Left ventricle myocardium inferior (tissue), 1 donor: ENCODE results near the gene FBH1. TPM values are rescaled to one million over a fixed set of nuclear protein-coding genes. Genes with fewer than 3 reads are reported as not detected.

Source experiments
- DNase-seq: peaks from one replicate; pipeline ENCODE4 v3.0.0-alpha.2; 2020
- H3K27ac ChIP-seq: fragments of 200-600 bp; replicated peaks from 2 replicates; pipeline ENCODE4 v1.8.0; 2021
- H3K27me3 ChIP-seq: fragments of 200-600 bp; 2 replicates; pipeline ENCODE4 v1.8.0; 2021; ENCODE audit warnings: low read depth
- H3K36me3 ChIP-seq: fragments of 200-600 bp; 2 replicates; pipeline ENCODE4 v1.8.0; 2021
- H3K4me1 ChIP-seq: fragments of 200-600 bp; 2 replicates; pipeline ENCODE4 v1.8.0; 2021
- H3K4me3 ChIP-seq: fragments of 200-600 bp; 2 replicates; pipeline ENCODE4 v1.8.0; 2021; ENCODE audit warnings: mild to moderate bottlenecking, moderate library complexity
- H3K9me3 ChIP-seq: fragments of 200-600 bp; replicated peaks from 2 replicates; pipeline ENCODE4 v1.8.0; 2021
- intact Hi-C: fragments of 100-400 bp; cut with micrococcal nuclease; formaldehyde crosslinking; loops from one replicate; pipeline ENCODE4 v1.11.0; 2022
- total RNA-seq: library from RNA; stranded (reverse); fragmentation: NEBNext Ultra II Directional; extraction: Animal tissue kit (Norgen Biotek cat#: 25700); gene quantifications from one replicate; pipeline ENCODE4 v1.2.1, GENCODE V29; 2021
- TF ChIP-seq, protein P1 (sequence below): fragments of 200-600 bp; IDR thresholded peaks from 2 replicates; pipeline ENCODE4 v1.8.0; 2021; ENCODE audit warnings: antibody characterized with exemption, mild to moderate bottlenecking, borderline replicate concordance
- donor health status: DM: no; HTN: yes; CAD: no; lungs with severe emphysema.

The FBH1 gene
- total RNA-seq, 1 donor from 2014 or later = 75.5 TPM

DNA sequence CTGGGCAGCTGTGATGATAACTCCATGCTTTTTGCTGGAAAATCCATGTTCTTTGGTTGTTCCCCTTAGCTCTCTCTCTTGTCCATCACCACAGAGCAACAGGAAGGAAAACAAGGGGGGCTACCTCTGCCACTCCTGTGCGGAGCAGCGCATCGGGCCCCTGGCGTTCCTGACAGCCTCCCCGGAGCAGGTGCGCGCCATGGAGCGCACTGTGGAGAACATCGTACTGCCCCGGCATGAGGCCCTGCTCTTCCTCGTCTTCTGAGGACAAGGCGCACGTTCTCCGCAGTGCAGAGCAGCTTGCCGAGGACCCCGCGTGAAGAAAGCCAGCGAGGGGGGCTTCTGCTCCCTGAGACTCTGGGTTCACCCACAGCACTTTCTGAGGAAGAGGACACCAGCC lies 47.0 kb downstream of the FBH1 start:
- H3K4me1 ChIP-seq = peaks cover 17% of the 10 kb centered on the region
- intact Hi-C loops = no loop called here
- H3K36me3 ChIP-seq = peaks cover 61% of the 10 kb centered on the region
- TF ChIP-seq, protein P1, sequence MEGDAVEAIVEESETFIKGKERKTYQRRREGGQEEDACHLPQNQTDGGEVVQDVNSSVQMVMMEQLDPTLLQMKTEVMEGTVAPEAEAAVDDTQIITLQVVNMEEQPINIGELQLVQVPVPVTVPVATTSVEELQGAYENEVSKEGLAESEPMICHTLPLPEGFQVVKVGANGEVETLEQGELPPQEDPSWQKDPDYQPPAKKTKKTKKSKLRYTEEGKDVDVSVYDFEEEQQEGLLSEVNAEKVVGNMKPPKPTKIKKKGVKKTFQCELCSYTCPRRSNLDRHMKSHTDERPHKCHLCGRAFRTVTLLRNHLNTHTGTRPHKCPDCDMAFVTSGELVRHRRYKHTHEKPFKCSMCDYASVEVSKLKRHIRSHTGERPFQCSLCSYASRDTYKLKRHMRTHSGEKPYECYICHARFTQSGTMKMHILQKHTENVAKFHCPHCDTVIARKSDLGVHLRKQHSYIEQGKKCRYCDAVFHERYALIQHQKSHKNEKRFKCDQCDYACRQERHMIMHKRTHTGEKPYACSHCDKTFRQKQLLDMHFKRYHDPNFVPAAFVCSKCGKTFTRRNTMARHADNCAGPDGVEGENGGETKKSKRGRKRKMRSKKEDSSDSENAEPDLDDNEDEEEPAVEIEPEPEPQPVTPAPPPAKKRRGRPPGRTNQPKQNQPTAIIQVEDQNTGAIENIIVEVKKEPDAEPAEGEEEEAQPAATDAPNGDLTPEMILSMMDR = no peak
- no peak for DNase-seq
- H3K27me3 ChIP-seq = no peaks in the 10 kb centered on the region
- no peak overlapping the region for H3K27ac ChIP-seq
- no peaks in the 10 kb centered on the region for H3K9me3 ChIP-seq
- no peak overlapping the region for H3K4me3 ChIP-seq

DNA sequence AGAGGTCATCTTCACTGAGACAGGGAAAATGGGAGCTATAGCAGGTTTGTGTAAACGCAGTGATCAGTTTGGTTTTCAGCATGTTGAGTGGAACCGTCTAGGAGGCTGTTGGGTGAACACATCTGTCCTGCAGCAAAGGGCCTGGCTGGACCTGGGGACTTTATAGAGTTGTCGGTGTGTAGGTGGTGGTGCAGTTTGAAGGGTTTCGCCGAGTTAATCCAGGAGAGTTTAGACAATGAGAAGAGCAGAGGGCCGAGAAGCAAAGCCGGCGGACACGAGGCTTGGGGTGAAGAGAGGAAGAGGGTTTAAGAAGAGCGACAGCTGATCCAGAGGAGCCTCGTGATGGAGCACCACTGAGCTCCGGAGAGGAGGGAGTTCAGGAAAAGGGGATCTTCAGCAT lies 48.2 kb downstream of the FBH1 start:
- Histone ChIP-seq H3K27me3 (no peaks in the 10 kb centered on the region), H3K36me3 (peaks cover 49% of the 10 kb centered on the region), H3K9me3 (no peaks in the 10 kb centered on the region)

DNA sequence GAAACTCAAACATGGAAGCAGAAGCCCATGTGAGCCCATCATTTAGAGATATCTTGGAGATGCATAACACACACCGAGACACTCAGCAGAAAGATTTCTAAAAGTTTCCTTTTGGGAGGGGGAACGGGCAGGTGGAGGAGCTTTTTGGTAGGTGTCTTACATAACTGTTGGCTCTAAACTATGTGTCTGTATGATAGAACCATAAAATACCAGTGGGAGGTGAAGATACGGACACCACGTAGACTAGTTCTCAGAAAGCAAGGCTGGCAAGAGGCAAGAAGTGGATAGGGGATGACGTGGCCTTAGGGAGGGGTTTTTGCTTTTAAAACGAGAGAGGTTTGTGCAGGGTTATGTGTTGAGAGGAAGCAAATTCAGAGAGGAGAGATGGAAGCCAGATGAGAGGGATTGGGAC lies 50.8 kb downstream of the FBH1 start:
- H3K4me1 ChIP-seq = peaks cover 42% of the 10 kb centered on the region
- intact Hi-C loops = no loop called here
- TF ChIP-seq, protein P1 = no peak

More for the DNA sequence above, 48.2 kb downstream of the FBH1 start:
- TF ChIP-seq, protein P1 = no peak
- DNase-seq = no peak
- peaks cover 29% of the 10 kb centered on the region for H3K4me1 ChIP-seq
- no peak overlapping the region for H3K4me3 ChIP-seq
- intact Hi-C loops = no loop called here
- H3K27ac ChIP-seq = no peak overlapping the region

DNA sequence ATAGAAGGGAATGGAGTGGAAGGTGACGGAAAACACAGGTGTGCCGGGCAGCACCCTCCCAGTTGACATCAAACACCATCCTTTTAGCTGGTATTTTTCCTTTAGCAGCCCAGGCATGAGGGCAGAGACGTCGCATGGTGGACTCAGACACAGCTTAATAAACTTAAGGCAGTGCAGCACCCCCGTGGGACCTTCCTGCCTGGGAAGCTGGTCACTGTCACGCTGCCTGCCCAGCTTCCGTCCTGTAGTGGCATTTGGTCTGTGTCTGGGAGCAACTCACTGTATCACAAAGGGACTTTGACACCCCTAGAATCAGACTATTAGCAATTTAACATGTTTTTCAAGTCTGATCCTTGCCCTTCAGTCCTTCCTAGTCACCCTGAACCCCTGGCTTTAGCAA lies 51.5 kb downstream of the FBH1 start:
- peaks cover 49% of the 10 kb centered on the region for H3K4me1 ChIP-seq
- intact Hi-C loops = no loop called here
- TF ChIP-seq, protein P1 = no peak
- DNase-seq = no peak
- peaks cover 26% of the 10 kb centered on the region for H3K36me3 ChIP-seq
- H3K4me3 ChIP-seq = no peak overlapping the region
- peak overlapping the region; percentile 87 for H3K27ac ChIP-seq
- no peaks in the 10 kb centered on the region for H3K9me3 ChIP-seq
- no peaks in the 10 kb centered on the region for H3K27me3 ChIP-seq

More for the DNA sequence above, 50.8 kb downstream of the FBH1 start:
- Histone ChIP-seq H3K36me3 (peaks cover 33% of the 10 kb centered on the region), H3K9me3 (no peaks in the 10 kb centered on the region), H3K27ac (peak overlapping the region; percentile 87), H3K4me3 (no peak overlapping the region), H3K27me3 (no peaks in the 10 kb centered on the region)
- no peak for DNase-seq

DNA sequence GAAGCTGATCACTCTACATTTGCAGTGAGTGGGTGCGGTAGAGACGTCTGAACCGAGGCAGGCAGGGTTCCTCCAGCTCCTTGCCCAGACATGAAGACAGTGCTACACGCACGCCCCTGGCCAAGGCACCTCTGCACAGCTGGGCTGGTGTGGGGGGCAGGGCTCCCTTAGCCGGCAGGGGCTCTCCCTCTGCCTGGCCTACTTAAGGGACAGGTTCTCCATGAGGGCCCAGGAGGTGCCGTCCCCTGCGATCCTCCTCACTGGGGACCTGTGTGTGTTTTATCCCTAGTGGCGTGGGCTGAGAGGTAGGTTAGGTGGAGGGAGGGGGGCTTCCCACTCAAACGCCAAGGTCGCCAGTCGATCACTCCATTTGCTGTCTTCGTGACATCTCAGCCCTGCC lies 52.0 kb downstream of the FBH1 start:
- intact Hi-C loops = no loop called here
- Histone ChIP-seq H3K27ac (peak overlapping the region; percentile 87), H3K4me3 (peak overlapping the region; percentile 32), H3K36me3 (peaks cover 21% of the 10 kb centered on the region), H3K27me3 (no peaks in the 10 kb centered on the region), H3K9me3 (no peaks in the 10 kb centered on the region), H3K4me1 (peaks cover 53% of the 10 kb centered on the region)
- DNase-seq = no peak
- TF ChIP-seq, protein P1 = no peak
